ENCODE results near the gene ST7.
"Not testable (repeated sequence)": the region's sequence is repeated elsewhere in the genome, so short reads cannot be mapped to it uniquely, and the experiment has no call there.

Gene ST7

DNA sequence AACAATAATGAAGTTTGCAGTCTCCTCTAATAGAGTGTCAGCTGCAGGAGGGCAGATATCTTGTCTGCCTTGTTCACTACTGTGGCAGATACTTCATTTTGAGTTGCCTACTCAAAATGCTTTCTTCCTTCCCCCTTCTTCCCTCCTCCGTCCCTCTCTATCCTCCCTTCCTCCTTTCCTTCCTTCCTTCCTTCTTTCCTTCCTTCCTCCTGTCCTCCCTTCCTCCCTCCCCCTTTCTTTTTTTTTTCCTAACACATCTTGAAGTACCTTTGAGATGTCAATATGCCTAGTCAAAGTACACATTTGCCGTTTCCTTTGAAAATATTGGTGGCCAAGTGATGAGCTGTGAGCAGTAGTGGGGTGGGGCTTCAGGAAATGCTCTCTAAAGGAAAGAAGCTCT lies 18.7 kb upstream of the ST7 start:
- H3K36me3 Mint-ChIP-seq (ENCODE audit: low read depth): no peaks in the 10 kb centered on the region
- no peaks in the 10 kb centered on the region for H3K9me3 Mint-ChIP-seq
- DNase-seq (ENCODE audit: low spot score): no peak
- peaks cover 24% of the 10 kb centered on the region for H3K27me3 Mint-ChIP-seq (ENCODE audit: low read depth)
- H3K4me3 Mint-ChIP-seq: no peak overlapping the region
- peaks cover 5% of the 10 kb centered on the region for H3K4me1 Mint-ChIP-seq (ENCODE audit: low read depth)
- no peak overlapping the region for H3K27ac Mint-ChIP-seq

DNA sequence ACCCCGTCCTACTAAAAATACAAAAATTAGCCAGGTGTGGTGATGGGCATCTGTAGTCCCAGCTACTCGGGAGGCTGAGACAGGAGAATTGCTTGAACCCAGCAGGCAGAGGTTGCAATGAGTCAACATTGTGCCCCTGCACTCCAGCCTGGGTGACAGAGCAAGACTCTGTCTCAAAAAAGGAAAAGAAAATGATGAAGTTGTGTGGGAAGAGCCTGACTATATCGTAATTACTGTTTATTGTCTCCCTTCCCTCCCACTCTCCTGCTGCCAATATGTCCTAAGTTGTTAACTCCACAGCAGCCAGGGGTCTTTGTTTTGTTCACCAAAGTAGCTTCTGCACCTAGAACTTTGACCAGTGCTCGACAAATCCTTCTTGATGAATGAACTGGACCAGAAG lies 16.5 kb upstream of the ST7 start:
- H3K4me3 Mint-ChIP-seq; H3K9me3 Mint-ChIP-seq; H3K27ac Mint-ChIP-seq; H3K4me1 Mint-ChIP-seq (ENCODE audit: low read depth); H3K36me3 Mint-ChIP-seq (ENCODE audit: low read depth); DNase-seq (ENCODE audit: low spot score): not testable (repeated sequence)
- peaks cover 29% of the 10 kb centered on the region for H3K27me3 Mint-ChIP-seq (ENCODE audit: low read depth)

DNA sequence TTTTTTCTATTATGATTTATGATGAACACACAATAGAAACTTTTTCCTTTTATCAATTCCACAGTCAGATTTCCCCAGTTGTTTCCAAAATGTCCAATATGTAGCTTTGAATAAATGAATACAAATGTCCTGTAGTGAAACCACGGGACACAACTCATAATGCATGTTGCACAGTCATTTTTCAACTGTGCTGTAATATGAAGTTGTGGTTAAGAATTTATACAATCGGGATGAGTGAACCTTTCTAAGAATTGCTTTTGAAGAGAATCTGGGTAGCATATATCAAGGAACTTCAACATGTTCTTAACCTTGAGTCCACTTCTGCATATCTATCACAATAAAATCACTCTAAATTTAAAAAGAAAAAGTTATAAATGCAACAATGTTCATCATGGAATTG lies 14.6 kb upstream of the ST7 start:
- Mint-ChIP-seq H3K9me3 (no peaks in the 10 kb centered on the region), H3K27me3 (ENCODE audit: low read depth) (peaks cover 31% of the 10 kb centered on the region), H3K4me1 (ENCODE audit: low read depth) (peaks cover 5% of the 10 kb centered on the region), H3K36me3 (ENCODE audit: low read depth) (no peaks in the 10 kb centered on the region), H3K27ac (no peak overlapping the region), H3K4me3 (no peak overlapping the region)
- no peak for DNase-seq (ENCODE audit: low spot score)

DNA sequence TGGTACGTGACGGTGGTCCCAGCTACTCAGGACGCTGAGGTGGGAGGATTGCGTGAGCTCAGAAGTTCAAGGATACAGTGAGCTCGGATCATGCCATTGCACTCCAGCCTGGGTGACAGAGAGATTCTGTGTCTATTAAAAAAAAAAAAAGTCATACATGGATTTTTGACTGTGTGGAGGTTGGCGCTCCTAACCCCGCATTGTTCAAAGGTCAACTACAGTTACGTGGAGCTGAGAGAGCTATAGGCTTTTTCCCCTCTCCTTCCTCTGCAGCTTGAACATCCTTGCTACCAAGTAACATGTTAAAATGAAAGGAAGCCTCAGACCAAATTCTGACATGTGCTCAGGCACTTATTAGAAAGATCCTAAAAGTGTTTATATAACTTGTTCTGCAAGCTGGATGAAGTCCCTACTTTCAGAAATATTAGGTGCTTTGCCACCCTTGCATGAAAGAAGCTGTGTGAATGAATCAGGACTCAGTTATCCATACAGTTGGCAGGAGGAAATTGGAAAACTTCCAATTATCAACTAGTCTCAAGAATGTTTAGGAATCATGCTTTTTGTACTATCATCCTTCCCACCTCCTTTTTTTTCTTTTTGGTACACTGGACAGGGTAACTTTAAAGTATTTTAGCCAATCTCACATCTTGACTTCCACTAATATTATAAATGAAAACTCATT lies 12.5 kb upstream of the ST7 start:
- peaks cover 3% of the 10 kb centered on the region for H3K4me1 Mint-ChIP-seq (ENCODE audit: low read depth)
- no peak for DNase-seq (ENCODE audit: low spot score)
- H3K36me3 Mint-ChIP-seq (ENCODE audit: low read depth): no peaks in the 10 kb centered on the region
- no peak overlapping the region for H3K4me3 Mint-ChIP-seq
- H3K27ac Mint-ChIP-seq: no peak overlapping the region
- H3K9me3 Mint-ChIP-seq: no peaks in the 10 kb centered on the region
- peaks cover 24% of the 10 kb centered on the region for H3K27me3 Mint-ChIP-seq (ENCODE audit: low read depth)

DNA sequence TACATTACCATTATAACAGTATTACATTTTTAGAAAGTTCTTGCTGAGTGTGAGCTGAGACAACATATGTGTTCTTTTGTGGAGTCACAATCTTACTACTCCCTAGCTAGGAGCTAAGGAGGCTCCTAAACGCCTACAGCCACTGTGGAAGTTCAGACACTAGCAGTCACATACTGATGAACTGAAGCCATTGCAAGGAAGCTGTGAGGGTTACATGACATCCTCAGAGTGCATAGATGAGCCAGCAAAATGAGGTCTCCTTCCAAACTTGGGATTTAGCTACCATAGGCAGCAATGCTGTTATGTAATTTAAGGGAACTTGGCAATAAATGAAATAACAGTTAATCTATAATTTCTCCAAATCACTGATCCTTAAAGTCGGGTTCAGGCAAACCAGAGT lies 10.8 kb upstream of the ST7 start:
- Mint-ChIP-seq H3K4me1 (ENCODE audit: low read depth) (peaks cover 3% of the 10 kb centered on the region), H3K27ac (no peak overlapping the region), H3K27me3 (ENCODE audit: low read depth) (peaks cover 24% of the 10 kb centered on the region), H3K9me3 (no peaks in the 10 kb centered on the region), H3K36me3 (ENCODE audit: low read depth) (no peaks in the 10 kb centered on the region), H3K4me3 (no peak overlapping the region)
- no peak for DNase-seq (ENCODE audit: low spot score)

DNA sequence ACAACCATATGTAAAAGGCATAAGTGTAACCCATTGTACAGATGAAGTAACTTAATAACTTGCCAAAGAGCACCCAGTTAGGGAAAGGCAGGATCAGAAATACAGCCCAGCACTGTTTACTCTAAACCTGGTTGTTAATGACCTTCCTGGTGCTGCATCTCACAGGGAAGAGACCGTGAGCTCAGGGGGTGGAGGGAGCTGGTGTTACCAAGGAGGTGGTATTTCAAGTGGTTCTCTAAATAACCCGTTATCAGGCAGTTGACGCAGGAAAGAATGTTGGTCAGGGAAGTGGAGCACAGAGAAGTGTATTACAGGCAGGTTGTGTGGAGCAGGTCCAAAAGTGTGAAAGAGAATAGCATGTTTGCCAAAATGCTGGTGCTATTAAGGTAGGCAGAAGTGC lies 4.4 kb upstream of the ST7 start:
- Mint-ChIP-seq H3K9me3 (no peaks in the 10 kb centered on the region), H3K4me3 (no peak overlapping the region), H3K27ac (no peak overlapping the region), H3K27me3 (ENCODE audit: low read depth) (peaks cover 10% of the 10 kb centered on the region), H3K36me3 (ENCODE audit: low read depth) (no peaks in the 10 kb centered on the region), H3K4me1 (ENCODE audit: low read depth) (peaks cover 8% of the 10 kb centered on the region)
- no peak for DNase-seq (ENCODE audit: low spot score)

DNA sequence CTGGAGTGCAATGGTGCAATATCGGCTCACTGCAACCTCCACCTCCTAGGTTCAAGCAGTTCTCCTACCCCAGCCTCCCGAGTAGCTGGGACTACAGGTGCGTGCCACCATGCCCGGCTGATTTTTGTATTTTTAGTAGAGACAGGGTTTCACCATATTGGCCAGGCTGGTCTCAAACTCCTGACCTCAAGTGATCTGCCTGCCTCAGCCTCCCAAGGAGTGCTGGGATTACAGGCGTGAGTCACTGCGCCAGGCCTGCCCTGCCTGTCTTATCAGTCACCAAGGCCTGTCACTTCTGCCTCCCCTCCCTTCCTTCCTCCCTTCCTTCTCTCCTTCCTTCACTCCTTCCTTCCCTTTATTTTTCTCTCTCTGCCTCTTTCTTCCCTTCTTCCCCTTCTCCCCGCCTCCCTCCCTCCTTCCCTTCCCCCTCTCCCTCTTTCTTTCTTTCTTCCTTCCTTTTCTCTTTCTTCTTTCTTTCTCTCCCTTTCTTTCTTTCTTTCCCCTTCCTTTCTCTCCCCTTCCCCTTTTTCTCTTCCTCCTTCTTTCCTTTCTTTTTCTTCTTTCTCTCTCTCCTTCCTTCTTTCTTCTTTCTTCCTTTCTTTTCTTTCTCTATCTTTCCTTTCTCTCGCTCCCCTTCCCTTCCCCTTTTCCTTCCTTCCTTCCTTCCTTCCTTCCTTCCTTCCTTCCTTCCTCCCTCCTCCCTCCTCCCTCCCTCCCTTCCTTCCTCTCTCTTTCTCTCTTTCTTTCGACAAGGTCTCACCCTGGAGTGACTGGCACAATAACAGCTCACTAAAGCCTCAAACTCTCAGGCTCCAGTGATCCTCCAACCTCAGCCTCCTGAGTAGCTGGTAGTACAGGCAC lies 3.1 kb upstream of the ST7 start:
- no peak for DNase-seq (ENCODE audit: low spot score)
- peaks cover 17% of the 10 kb centered on the region for H3K4me1 Mint-ChIP-seq (ENCODE audit: low read depth)
- H3K27ac Mint-ChIP-seq: no peak overlapping the region
- no peak overlapping the region for H3K4me3 Mint-ChIP-seq
- H3K27me3 Mint-ChIP-seq (ENCODE audit: low read depth): peaks cover 12% of the 10 kb centered on the region
- no peaks in the 10 kb centered on the region for H3K9me3 Mint-ChIP-seq
- peaks cover 2% of the 10 kb centered on the region for H3K36me3 Mint-ChIP-seq (ENCODE audit: low read depth)

DNA sequence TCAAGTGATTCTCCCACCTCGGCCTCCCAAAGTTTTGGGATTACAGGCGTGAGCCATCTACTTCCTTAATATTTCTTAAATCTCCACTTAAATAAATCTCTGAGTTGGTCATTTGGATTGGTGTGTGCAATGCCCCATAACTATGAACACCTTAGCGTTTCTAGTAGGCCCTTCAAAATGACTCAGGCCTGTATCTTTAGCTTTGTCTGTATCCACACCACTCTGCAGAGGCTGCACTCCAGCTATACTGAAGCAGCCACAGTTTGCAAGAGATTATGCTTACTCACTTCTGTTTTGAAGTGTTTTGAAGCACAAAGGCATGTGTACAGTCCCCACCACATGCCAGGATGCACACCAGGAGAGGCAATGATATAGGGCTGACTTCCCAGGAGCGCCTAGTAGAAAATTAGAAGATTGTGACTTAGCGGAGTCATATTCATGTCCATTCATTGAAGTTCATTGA lies 2.4 kb upstream of the ST7 start:
- Mint-ChIP-seq H3K4me3 (no peak overlapping the region), H3K36me3 (ENCODE audit: low read depth) (peaks cover 2% of the 10 kb centered on the region), H3K9me3 (no peaks in the 10 kb centered on the region), H3K4me1 (ENCODE audit: low read depth) (peaks cover 22% of the 10 kb centered on the region), H3K27me3 (ENCODE audit: low read depth) (peaks cover 12% of the 10 kb centered on the region), H3K27ac (no peak overlapping the region)
- DNase-seq (ENCODE audit: low spot score): no peak

DNA sequence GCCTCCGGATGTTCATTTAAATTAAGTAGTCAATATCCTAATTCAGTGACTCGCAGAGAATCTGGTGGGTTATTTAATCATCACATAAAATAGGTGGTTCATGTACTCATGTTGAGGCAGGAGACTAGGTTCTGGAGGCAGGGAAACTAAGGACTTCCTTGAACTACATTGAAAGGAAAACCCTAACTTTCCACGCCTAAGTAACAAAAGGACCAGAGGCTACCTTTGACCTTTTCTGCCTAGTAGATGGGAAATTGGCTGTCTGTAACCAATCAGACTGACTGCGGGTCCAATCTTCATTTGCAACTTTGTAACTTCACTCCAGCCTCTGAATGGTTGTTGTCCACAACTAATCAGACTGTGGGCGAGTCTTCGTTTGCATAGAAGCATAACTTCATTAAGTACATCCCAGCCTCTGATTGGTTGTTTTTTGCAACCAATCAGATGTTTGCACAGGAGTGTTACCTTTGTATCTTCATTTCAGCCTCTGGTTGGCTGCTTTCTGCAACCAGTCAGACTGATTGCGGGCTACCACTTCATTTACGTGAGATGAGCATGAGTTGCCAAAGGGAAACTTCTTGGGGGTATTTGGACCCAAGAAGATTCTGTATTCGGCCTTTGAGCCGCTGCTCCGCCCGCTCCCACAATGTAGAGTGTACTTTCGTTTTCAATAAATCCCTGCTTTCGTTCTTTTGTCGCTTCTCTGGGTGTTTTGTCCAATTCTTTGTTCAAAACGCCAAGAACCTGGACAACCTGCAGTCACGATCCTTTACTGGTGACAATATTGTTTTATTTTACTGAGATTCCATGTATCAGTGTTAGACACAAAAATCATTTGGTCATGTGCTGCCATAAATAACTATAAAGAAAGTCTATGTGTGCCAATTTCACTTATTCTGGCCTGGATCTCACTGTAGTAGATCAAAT lies 1.7 kb upstream of the ST7 start:
- Mint-ChIP-seq H3K27me3 (ENCODE audit: low read depth) (peaks cover 9% of the 10 kb centered on the region), H3K36me3 (ENCODE audit: low read depth) (peaks cover 2% of the 10 kb centered on the region), H3K4me1 (ENCODE audit: low read depth) (peaks cover 22% of the 10 kb centered on the region), H3K4me3 (no peak overlapping the region), H3K27ac (no peak overlapping the region), H3K9me3 (no peaks in the 10 kb centered on the region)
- DNase-seq (ENCODE audit: low spot score): no peak

DNA sequence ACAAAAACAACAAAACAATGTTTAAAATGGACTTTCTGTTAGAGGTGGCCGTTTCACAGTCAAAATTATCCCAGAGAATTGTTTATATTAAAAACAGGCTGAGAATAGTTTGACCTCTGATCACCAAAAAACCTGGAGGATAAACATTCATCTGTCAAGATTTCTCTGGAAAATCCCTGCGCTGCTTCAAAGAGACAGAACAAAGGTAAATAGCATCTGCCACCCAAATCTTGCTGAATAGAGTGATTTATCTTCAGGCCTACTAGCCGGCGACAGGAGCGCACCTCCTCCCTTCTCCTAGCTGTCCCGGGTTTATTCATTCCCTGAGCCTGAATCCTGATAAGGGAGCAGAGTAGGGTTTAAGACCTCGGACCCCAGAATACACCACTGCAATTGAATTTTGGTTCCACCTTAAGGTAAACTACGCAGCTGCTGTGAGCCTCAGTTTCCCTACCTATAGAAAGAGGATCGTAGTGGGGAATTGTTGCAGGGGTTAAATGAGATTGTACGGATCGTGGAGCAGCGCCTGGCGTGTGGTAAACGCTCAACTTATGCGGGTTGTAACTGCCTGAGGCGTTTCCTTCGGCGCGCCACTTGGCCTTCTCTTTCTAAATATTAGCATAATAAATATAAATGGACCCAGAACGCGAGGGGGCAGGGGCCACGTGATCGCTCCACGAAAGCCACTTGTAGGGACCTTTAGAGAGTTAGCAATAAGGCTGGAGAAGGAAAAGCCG lies 498 bp upstream of the ST7 start:
- Mint-ChIP-seq H3K4me1 (ENCODE audit: low read depth) (peaks cover 22% of the 10 kb centered on the region), H3K36me3 (ENCODE audit: low read depth) (peaks cover 2% of the 10 kb centered on the region), H3K27ac (peak overlapping the region; percentile 72), H3K4me3 (peak overlapping the region; percentile 66), H3K27me3 (ENCODE audit: low read depth) (peaks cover 9% of the 10 kb centered on the region), H3K9me3 (no peaks in the 10 kb centered on the region)
- no peak for DNase-seq (ENCODE audit: low spot score)

DNA sequence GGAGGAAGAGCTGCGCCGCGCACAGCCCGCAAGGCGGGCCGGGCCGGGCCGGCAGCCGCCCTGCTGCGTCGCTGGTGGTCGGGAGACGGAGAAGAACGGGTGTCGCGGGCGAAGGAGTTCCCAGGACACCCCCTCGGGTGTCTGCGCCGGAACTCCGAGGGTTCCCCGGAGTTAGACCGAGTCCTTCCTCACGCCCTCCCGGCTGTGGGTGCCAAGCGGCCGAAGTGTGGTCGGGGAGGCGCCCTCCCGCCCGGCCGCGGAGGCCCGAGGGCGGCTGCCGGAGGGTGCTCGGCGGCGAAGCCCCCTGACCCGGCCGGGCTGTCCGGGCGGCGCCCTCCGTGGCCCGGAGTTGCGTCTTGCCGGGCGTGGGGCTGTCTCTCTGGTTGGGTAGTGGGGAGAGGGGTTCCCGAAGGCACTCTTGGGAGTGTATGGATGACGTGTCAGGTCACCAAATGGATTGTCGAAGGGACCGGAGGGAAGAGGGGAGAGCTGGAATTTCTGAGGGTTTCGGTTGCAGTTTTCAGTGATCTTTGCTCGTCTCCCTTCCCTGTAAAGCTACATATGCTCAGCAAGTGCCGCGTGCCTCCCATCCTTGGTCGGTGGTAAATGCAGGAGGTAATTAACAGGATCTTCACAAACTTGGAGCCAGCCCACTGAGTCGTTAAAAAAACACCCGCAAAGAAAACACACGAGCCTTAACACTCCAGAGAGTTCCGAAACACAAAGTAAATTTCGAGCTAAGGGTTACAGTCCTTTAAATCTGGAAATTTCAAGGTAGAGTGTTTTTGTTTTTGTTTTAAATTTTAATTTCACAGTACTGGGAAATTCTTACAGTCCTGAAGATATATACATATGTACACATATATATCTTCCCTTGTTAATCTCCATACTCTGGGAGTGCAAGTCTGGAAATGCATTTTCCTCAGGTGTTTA lies 871 bp downstream of the ST7 start:
- H3K4me3 Mint-ChIP-seq: peak overlapping the region; percentile 90
- peaks cover 2% of the 10 kb centered on the region for H3K36me3 Mint-ChIP-seq (ENCODE audit: low read depth)
- H3K27ac Mint-ChIP-seq: peak overlapping the region; percentile 86
- peaks cover 5% of the 10 kb centered on the region for H3K27me3 Mint-ChIP-seq (ENCODE audit: low read depth)
- H3K9me3 Mint-ChIP-seq: no peaks in the 10 kb centered on the region
- H3K4me1 Mint-ChIP-seq (ENCODE audit: low read depth): peaks cover 22% of the 10 kb centered on the region
- DNase-seq (ENCODE audit: low spot score): no peak

DNA sequence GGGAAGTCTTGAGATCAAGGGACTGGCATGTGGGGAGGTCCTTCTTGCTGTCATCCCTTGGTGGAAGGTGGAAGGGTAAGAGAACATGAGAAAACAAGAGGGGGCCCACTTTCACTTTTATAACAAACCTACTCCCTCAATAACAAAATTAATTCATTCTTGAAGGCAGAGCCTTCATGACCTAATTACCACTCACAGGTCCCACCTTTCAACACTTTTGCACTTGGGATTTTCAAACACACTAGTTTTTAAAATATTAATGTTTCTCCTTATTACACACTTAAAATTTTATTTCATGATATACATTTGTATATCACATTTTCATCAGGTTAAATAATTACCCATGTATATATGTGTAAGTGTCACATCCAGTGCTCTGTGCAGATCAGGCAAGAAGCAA lies 2.0 kb downstream of the ST7 start:
- peaks cover 2% of the 10 kb centered on the region for H3K36me3 Mint-ChIP-seq (ENCODE audit: low read depth)
- no peaks in the 10 kb centered on the region for H3K9me3 Mint-ChIP-seq
- H3K4me3 Mint-ChIP-seq: peak overlapping the region; percentile 90
- no peak for DNase-seq (ENCODE audit: low spot score)
- H3K27ac Mint-ChIP-seq: no peak overlapping the region
- peaks cover 4% of the 10 kb centered on the region for H3K27me3 Mint-ChIP-seq (ENCODE audit: low read depth)
- H3K4me1 Mint-ChIP-seq (ENCODE audit: low read depth): peaks cover 22% of the 10 kb centered on the region
